GM12878 (cell line): ENCODE measurements around the gene NOC2L. TPM values are rescaled to one million over a fixed set of nuclear protein-coding genes. Genes with fewer than 3 reads are reported as not detected.

Experiments used
- ATAC-seq: fragments of 200-7000 bp; cut with Tn5 transposase; 3 replicates; pipeline ENCODE4 v1.9.1; 2020; ENCODE audit warnings: mild to moderate bottlenecking, moderate library complexity
- BruUV-seq: library from RNA; stranded (reverse); fragments of 400-500 nt; replicated peaks from 2 replicates; lab custom pipeline; 2021; lab: Mats Ljungman, UMichigan
- CTCF ChIA-PET: fragments of 300-600 bp; sonication (Branson Sonifier 250); formaldehyde crosslinking; extraction: SDS; loops from one replicate; lab custom pipeline; 2021; ENCODE audit warnings: inconsistent platforms; lab: Yijun Ruan, JAX
- POLR2A ChIA-PET: fragments of 350-600 bp; formaldehyde crosslinking; extraction: SDS; loops from one replicate; lab custom pipeline; 2021; ENCODE audit warnings: inconsistent platforms; lab: Charles Lee
- RAD21 ChIA-PET: fragments of 300-600 bp; sonication (Branson Sonifier 250); formaldehyde crosslinking; loops from one replicate; lab custom pipeline; 2023; ENCODE audit warnings: antibody characterized with exemption; ENCODE audit not compliant: unreplicated experiment; lab: Charles Lee
- SMC1A ChIA-PET: fragments of 300-600 bp; sonication (Branson Sonifier 250); formaldehyde crosslinking; loops from one replicate; lab custom pipeline; 2023; ENCODE audit not compliant: unreplicated experiment, uncharacterized antibody; lab: Charles Lee
- DNase-seq: peaks from one replicate; pipeline ENCODE4 v3.0.0-alpha.2; 2011; ENCODE audit warnings: low read depth, low spot score
- FAIRE-seq: peaks from 3 replicates; lab custom pipeline; 2011; peaks lifted over from hg19 to GRCh38; lab: Jason Lieb, UNC
- H2AFZ ChIP-seq: 2 replicates; pipeline ENCODE4 v1.6.0; 2011; ENCODE audit warnings: low read depth, low read length, control low read depth; ENCODE audit not compliant: control insufficient read depth
- H3K27ac ChIP-seq: 2 replicates; pipeline ENCODE4 v1.5.1; 2011; ENCODE audit warnings: control low read depth; ENCODE audit not compliant: control insufficient read depth, insufficient read depth
- H3K27me3 ChIP-seq, 2 experiments: replicated peaks in 1 of 2; 2 replicates each; pipeline versions ENCODE4 v1.6.0 to v1.6.1; 2011; ENCODE audit warnings: low read length in 1 of 2; ENCODE audit not compliant: control insufficient read depth in 2 of 2, insufficient read depth in 2 of 2
- H3K36me3 ChIP-seq, 2 experiments: 2 replicates each; pipeline ENCODE4 v1.5.1; 2011; ENCODE audit warnings: low read length in 1 of 2; ENCODE audit not compliant: control insufficient read depth in 2 of 2, insufficient read depth in 2 of 2
- H3K4me1 ChIP-seq: 2 replicates; pipeline ENCODE4 v1.6.1; 2011; ENCODE audit warnings: mild to moderate bottlenecking, low read length, moderate library complexity, mixed read lengths; ENCODE audit not compliant: control insufficient read depth, insufficient read depth
- H3K4me2 ChIP-seq: 2 replicates; pipeline ENCODE4 v1.6.0; 2011; ENCODE audit warnings: control low read depth; ENCODE audit not compliant: control insufficient read depth, insufficient read depth
- H3K4me3 ChIP-seq: fragments of 200-600 bp; sonication (generic); 2 replicates; pipeline ENCODE4 v1.5.1; 2016
- H3K79me2 ChIP-seq: 2 replicates; pipeline ENCODE4 v1.6.0; 2011; ENCODE audit warnings: low read length; ENCODE audit not compliant: control insufficient read depth, insufficient read depth
- H3K9ac ChIP-seq: 2 replicates; pipeline ENCODE4 v1.8.0; 2011; ENCODE audit warnings: low read length, control low read depth, mixed read lengths; ENCODE audit not compliant: control insufficient read depth, insufficient read depth
- H3K9me3 ChIP-seq: replicated peaks from 3 replicates; pipeline ENCODE4 v1.5.1; 2011; ENCODE audit warnings: mild to moderate bottlenecking, low read length; ENCODE audit not compliant: control insufficient read depth, insufficient read depth
- H4K20me1 ChIP-seq: 2 replicates; pipeline ENCODE4 v1.6.0; 2011; ENCODE audit not compliant: control insufficient read depth, insufficient read depth
- ASH2L ChIP-seq: fragments of 300-600, 200-600 bp; sonication (generic); IDR thresholded peaks from 2 replicates; pipeline ENCODE4 v1.6.1; 2017; ENCODE audit warnings: low read depth, mild to moderate bottlenecking, borderline replicate concordance
- HCFC1 ChIP-seq: fragments of 150-350 bp; IDR thresholded peaks from 2 replicates; pipeline ENCODE4 v1.6.1; 2014; ENCODE audit warnings: low read length
- HDAC2 ChIP-seq: fragments of 200-600 bp; sonication (generic); IDR thresholded peaks from 2 replicates; pipeline ENCODE4 v1.6.1; 2017
- PAX8 ChIP-seq: fragments of 450-650 bp; IDR thresholded peaks from 2 replicates; pipeline ENCODE4 v1.6.1; 2017; ENCODE audit warnings: mild to moderate bottlenecking, moderate library complexity
- PML ChIP-seq: IDR thresholded peaks from 2 replicates; pipeline ENCODE4 v1.6.1; 2012; ENCODE audit warnings: low read length, inconsistent platforms
- PRDM15 ChIP-seq: fragments of 450-650 bp; formaldehyde crosslinking; IDR thresholded peaks from 2 replicates; pipeline ENCODE4 v1.4.0; 2020; ENCODE audit warnings: mild to moderate bottlenecking, moderate library complexity
- RB1 ChIP-seq: fragments of 450-650 bp; formaldehyde crosslinking; IDR thresholded peaks from 2 replicates; pipeline ENCODE4 v1.6.1; 2017; ENCODE audit warnings: mild to moderate bottlenecking, borderline replicate concordance
- SIX5 ChIP-seq: IDR thresholded peaks from 2 replicates; pipeline ENCODE4 v1.6.1; 2011; ENCODE audit warnings: mild to moderate bottlenecking, low read depth, low read length, moderate library complexity; ENCODE audit not compliant: severe bottlenecking
- TARDBP ChIP-seq: IDR thresholded peaks from 2 replicates; pipeline ENCODE4 v1.6.1; 2016; ENCODE audit warnings: borderline replicate concordance
- WGBS: methylation state at CpG from one replicate; pipeline ENCODE4 v1.1.6; 2016; ENCODE audit warnings: low lambda C conversion rate; ENCODE audit not compliant: insufficient replicate concordance, insufficient coverage; ENCODE audit errors: missing lambda C conversion rate; 5-methylcytosine and 5-hydroxymethylcytosine counted together
- in situ Hi-C: fragments of 300-500 bp; cut with MboI; formaldehyde crosslinking; loops from 9 replicates; pipeline ENCODE4 v1.14.3; 2018; ENCODE audit warnings: mixed read lengths
- intact Hi-C: fragments of 100-400 bp; cut with micrococcal nuclease; formaldehyde crosslinking; loops from one replicate; pipeline ENCODE4 v1.14.2; 2022; ENCODE audit not compliant: unreplicated experiment
- polyA plus RNA-seq, 11 experiments: library from polyadenylated mRNA; depleted of rRNA in 4 of 11; unstranded in 6 of 11; stranded (reverse) in 5 of 11; fragments of >200 nt; fragmentation: Nextera tagmentation in 4 of 11; fragmentation: Illumina TruSeq in 1 of 11; extraction: Ambion mirVana in 4 of 11; extraction: Trizol in 1 of 11; gene quantifications; 1 replicate in 1 of 11; 2 replicates in 10 of 11; pipeline versions ENCODE4 v1.2.1 to v1.2.3, GENCODE V29; 2011 to 2016; ENCODE audit warnings: inconsistent platforms in 2 of 11, missing spikeins in 2 of 11, low read depth in 1 of 11
- total RNA-seq, 4 experiments: library from RNA; depleted of rRNA in 3 of 4; stranded (reverse); fragments of >200 nt in 3 of 4; fragmentation: Illumina TruSeq in 1 of 4; extraction: Trizol in 1 of 4; gene quantifications; 2 replicates each; pipeline versions ENCODE4 v1.2.1 to v1.2.3, GENCODE V29; 2013 to 2021

NOC2L gene
- total and polyA plus RNA-seq, 10 of the 15 experiments (the other 5 are each of a cell fraction or from before 2014, with no cell fraction given), result 1.3 to 171 (median 64.3) TPM

- H3K27ac ChIP-seq, result no peak overlapping the region
- intact Hi-C loops, result no loop called here
- FAIRE-seq, result no peak
- no TSS peak for BruUV-seq
- TF ChIP-seq PML, result no peak
- TF ChIP-seq RB1, result no peak
- no peak for TF ChIP-seq HDAC2
- TF ChIP-seq PRDM15, result no peak
- TF ChIP-seq SIX5, result no peak
- TF ChIP-seq PAX8, result no peak
- TF ChIP-seq HCFC1, result no peak
- no peak for TF ChIP-seq TARDBP
- TF ChIP-seq ASH2L, result no peak
- TF ChIP-seq, all 136 proteins: peak for 0
- WGBS, result 65% methylated on average over 10 of the region's 16 CpGs
- ChIA-PET POLR2A (interaction anchor here (1.5 kb wide), 1 partner anchor 32 kb away, joined by 4 read pairs; no protein-coding TSS in a partner anchor), CTCF (interaction anchor here (1.9 kb wide), 1 partner anchor 32 kb away, joined by 16 read pairs; no protein-coding TSS in a partner anchor), SMC1A (no interaction called here), RAD21 (interaction anchor here (1.3 to 4.1 kb wide), 2 partner anchors 32 to 35 kb away, joined by 4 to 20 read pairs; no protein-coding TSS in a partner anchor)
- H3K4me2 ChIP-seq, result no peak overlapping the region
- no peak overlapping the region for H3K4me3 ChIP-seq
- in situ Hi-C loops, result loop anchor here (10.0 kb wide), 1 partner anchor 63 kb away; no protein-coding TSS in a partner anchor
- ATAC-seq, result no peak
- DNase-seq, result no peak
- H3K9ac ChIP-seq, result no peak overlapping the region
- H3K27me3 ChIP-seq, result peaks cover 8% of the 10 kb centered on the region in 2 experiments
- H4K20me1 ChIP-seq, result no peaks in the 10 kb centered on the region
- no peaks in the 10 kb centered on the region for H3K79me2 ChIP-seq
- no peaks in the 10 kb centered on the region for H3K36me3 ChIP-seq
- no peaks in the 10 kb centered on the region for H3K9me3 ChIP-seq
- peaks cover 7% of the 10 kb centered on the region; the same call in 1 of the 2 replicates for H3K4me1 ChIP-seq
- no peak overlapping the region for H2AFZ ChIP-seq
These were observed 21.5 kb downstream of the NOC2L start for GRCh38 chr1:937521-937920.
